Mesenchymal stem cell (in vitro differentiated cells and primary cell): ENCODE measurements around the gene SSBP2.

Experiments
- DNase-seq: peaks from one replicate; pipeline ENCODE4 v3.0.0-alpha.2; 2013
- H2AFZ ChIP-seq: one replicate; pipeline ENCODE4 v1.6.1; 2013; ENCODE audit warnings: low read depth, mild to moderate bottlenecking, control low read depth, inconsistent platforms, low read length, moderate library complexity
- H2AK5ac ChIP-seq: 2 replicates; pipeline ENCODE4 v1.6.1; 2013; ENCODE audit warnings: low read length, moderate library complexity, mild to moderate bottlenecking, inconsistent platforms; ENCODE audit not compliant: severe bottlenecking
- H2BK120ac ChIP-seq: one replicate; pipeline ENCODE4 v1.6.1; 2013; ENCODE audit warnings: low read depth, mild to moderate bottlenecking, inconsistent platforms, low read length, moderate library complexity
- H2BK12ac ChIP-seq, 2 experiments: one replicate each; pipeline ENCODE4 v1.6.1; 2013; ENCODE audit warnings: inconsistent platforms in 2 of 2, low read length in 2 of 2, mild to moderate bottlenecking in 2 of 2, moderate library complexity in 2 of 2, control low read depth in 1 of 2
- H2BK15ac ChIP-seq: one replicate; pipeline ENCODE4 v1.6.1; 2013; ENCODE audit warnings: mild to moderate bottlenecking, low read depth, inconsistent platforms; ENCODE audit not compliant: poor library complexity, severe bottlenecking
- H2BK5ac ChIP-seq: 2 replicates; pipeline ENCODE4 v1.6.1; 2013; ENCODE audit warnings: low read depth, mild to moderate bottlenecking, low read length, control low read depth, inconsistent platforms; ENCODE audit not compliant: poor library complexity, severe bottlenecking
- H3K14ac ChIP-seq, 2 experiments: one replicate each; pipeline ENCODE4 v1.6.1; 2013; ENCODE audit warnings: inconsistent platforms in 2 of 2, low read length in 2 of 2, control low read depth in 1 of 2, mild to moderate bottlenecking in 1 of 2, moderate library complexity in 1 of 2
- H3K18ac ChIP-seq, 2 experiments: one replicate each; pipeline ENCODE4 v1.6.1; 2013; ENCODE audit warnings: inconsistent platforms in 2 of 2, low read length in 2 of 2, control low read depth in 1 of 2, low read depth in 1 of 2, mild to moderate bottlenecking in 1 of 2
- H3K23ac ChIP-seq, 2 experiments: one replicate each; pipeline ENCODE4 v1.6.1; 2013; ENCODE audit warnings: inconsistent platforms in 2 of 2, low read length in 2 of 2, mild to moderate bottlenecking in 2 of 2, moderate library complexity in 2 of 2, control low read depth in 1 of 2
- H3K27ac ChIP-seq: 2 replicates; pipeline ENCODE4 v1.5.1; 2013; ENCODE audit warnings: mild to moderate bottlenecking, moderate library complexity, low read length, control low read depth, inconsistent platforms; ENCODE audit not compliant: poor library complexity, severe bottlenecking
- H3K27me3 ChIP-seq, 2 experiments: 2 replicates each; pipeline versions ENCODE4 v1.6.1 to v1.7.0; 2013; ENCODE audit warnings: low read length in 2 of 2, mild to moderate bottlenecking in 2 of 2, moderate library complexity in 2 of 2, control low read depth in 1 of 2, inconsistent platforms in 1 of 2; ENCODE audit not compliant: control insufficient read depth in 1 of 2, insufficient read depth in 1 of 2
- H3K36me3 ChIP-seq, 2 experiments: 2 replicates each; pipeline versions ENCODE4 v1.6.1 to v1.7.0; 2013; ENCODE audit warnings: low read length in 2 of 2, control low read depth in 1 of 2, inconsistent platforms in 1 of 2, low read depth in 1 of 2, mild to moderate bottlenecking in 1 of 2; ENCODE audit not compliant: insufficient read depth in 2 of 2, control insufficient read depth in 1 of 2
- H3K4ac ChIP-seq, 2 experiments: one replicate each; pipeline ENCODE4 v1.6.1; 2013; ENCODE audit warnings: inconsistent platforms in 2 of 2, low read length in 2 of 2, mild to moderate bottlenecking in 2 of 2, moderate library complexity in 2 of 2, control low read depth in 1 of 2, low read depth in 1 of 2
- H3K4me1 ChIP-seq: 2 replicates; pipeline ENCODE4 v1.6.1; 2013; ENCODE audit warnings: low read depth, low read length, control low read depth; ENCODE audit not compliant: control insufficient read depth, insufficient read depth
- H3K4me2 ChIP-seq: 2 replicates; pipeline ENCODE4 v1.6.1; 2013; ENCODE audit warnings: low read length, mild to moderate bottlenecking, inconsistent platforms; ENCODE audit not compliant: poor library complexity, severe bottlenecking
- H3K4me3 ChIP-seq, 2 experiments: 2 replicates each; pipeline versions ENCODE4 v1.5.1 to v1.7.0; 2013; ENCODE audit warnings: low read length in 2 of 2, mild to moderate bottlenecking in 2 of 2, control low read depth in 1 of 2, low read depth in 1 of 2; ENCODE audit not compliant: insufficient read depth in 1 of 2
- H3K79me1 ChIP-seq: replicated peaks from 2 replicates; pipeline ENCODE4 v1.6.1; 2013; ENCODE audit warnings: mild to moderate bottlenecking, control low read depth, low read length, inconsistent platforms; ENCODE audit not compliant: poor library complexity, severe bottlenecking
- H3K9ac ChIP-seq: 2 replicates; pipeline ENCODE4 v1.7.0; 2013; ENCODE audit warnings: mild to moderate bottlenecking, low read length, moderate library complexity
- H3K9me3 ChIP-seq: 2 replicates; pipeline ENCODE4 v1.7.0; 2013; ENCODE audit warnings: mild to moderate bottlenecking, low read length; ENCODE audit not compliant: control insufficient read depth
- H4K8ac ChIP-seq: one replicate; pipeline ENCODE4 v1.6.1; 2013; ENCODE audit warnings: inconsistent platforms, mild to moderate bottlenecking, low read length, moderate library complexity
- H4K91ac ChIP-seq: one replicate; pipeline ENCODE4 v1.6.1; 2013; ENCODE audit warnings: mild to moderate bottlenecking, low read length, inconsistent platforms
- WGBS: methylation state at CpG from one replicate; pipeline ENCODE4 v1.1.7; 2013; ENCODE audit warnings: mixed read lengths; 5-methylcytosine and 5-hydroxymethylcytosine counted together

The SSBP2 gene

GRCh38 chr5:81749561-81750307 is 1.2 kb downstream of the SSBP2 start:
- no peak for DNase-seq
- H3K27me3 ChIP-seq, result no peaks in the 10 kb centered on the region
- peak overlapping the region; percentile 38 to 75 for H3K18ac ChIP-seq
- peaks cover 3% of the 10 kb centered on the region for H3K79me1 ChIP-seq
- no peak overlapping the region for H2AK5ac ChIP-seq
- peak overlapping the region; percentile 93 for H3K4me2 ChIP-seq
- no peak overlapping the region for H4K8ac ChIP-seq
- no peaks in the 10 kb centered on the region for H3K36me3 ChIP-seq
- no peaks in the 10 kb centered on the region for H3K9me3 ChIP-seq
- H2BK12ac ChIP-seq, result peak overlapping the region in 1 of 2 experiments; percentile 10
- no peak overlapping the region for H3K27ac ChIP-seq
- peak overlapping the region; percentile 73 for H2BK120ac ChIP-seq
- H3K4ac ChIP-seq, result no peak overlapping the region
- peaks cover 4% of the 10 kb centered on the region for H3K4me1 ChIP-seq
- peak overlapping the region; percentile 84 to 93 for H3K4me3 ChIP-seq
- no peak overlapping the region for H2BK15ac ChIP-seq
- H2AFZ ChIP-seq, result no peak overlapping the region
- H3K23ac ChIP-seq, result no peak overlapping the region
- H3K14ac ChIP-seq, result peak overlapping the region in 1 of 2 experiments; percentile 74
- H4K91ac ChIP-seq, result peak overlapping the region; percentile 27
- 0% methylated on average over 30 of the region's 61 CpGs for WGBS
- no peak overlapping the region for H2BK5ac ChIP-seq
- H3K9ac ChIP-seq, result peak overlapping the region; percentile 84

- Histone ChIP-seq H3K27me3 (no peaks in the 10 kb centered on the region), H3K4me1 (peaks cover 4% of the 10 kb centered on the region), H2AFZ (no peak overlapping the region), H3K36me3 (no peaks in the 10 kb centered on the region), H2BK5ac (no peak overlapping the region), H2AK5ac (no peak overlapping the region), H2BK12ac (peak overlapping the region in 1 of 2 experiments; percentile 47), H4K8ac (no peak overlapping the region), H3K4me3 (peak overlapping the region in 1 of 2 experiments; percentile 84), H2BK15ac (no peak overlapping the region), H3K9me3 (no peaks in the 10 kb centered on the region), H3K79me1 (peaks cover 3% of the 10 kb centered on the region), H3K9ac (peak overlapping the region; percentile 84), H3K14ac (no peak overlapping the region), H3K18ac (no peak overlapping the region), H4K91ac (no peak overlapping the region), H3K27ac (no peak overlapping the region), H3K23ac (no peak overlapping the region), H3K4ac (no peak overlapping the region), H3K4me2 (peak overlapping the region; percentile 93), H2BK120ac (no peak overlapping the region)
- 30% methylated on average over 6 of the region's 6 CpGs for whole genome bisulfite sequencing
- no peak for DNase-seq
Measured at GRCh38 chr5:81749192-81749560, 1.7 kb downstream of the SSBP2 start.

- Histone ChIP-seq H3K18ac (no peak overlapping the region), H2BK120ac (no peak overlapping the region), H2BK15ac (no peak overlapping the region), H3K14ac (no peak overlapping the region), H3K9ac (peak overlapping the region; percentile 84), H4K91ac (no peak overlapping the region), H3K4me3 (peak overlapping the region in 1 of 2 experiments; percentile 84), H2BK5ac (no peak overlapping the region), H3K36me3 (no peaks in the 10 kb centered on the region), H3K9me3 (no peaks in the 10 kb centered on the region), H2AK5ac (no peak overlapping the region), H3K27me3 (no peaks in the 10 kb centered on the region), H2AFZ (no peak overlapping the region), H2BK12ac (no peak overlapping the region), H3K4ac (no peak overlapping the region), H3K27ac (no peak overlapping the region), H3K23ac (no peak overlapping the region), H4K8ac (no peak overlapping the region), H3K4me2 (no peak overlapping the region), H3K4me1 (peaks cover 4% of the 10 kb centered on the region), H3K79me1 (peaks cover 3% of the 10 kb centered on the region)
- no peak for DNase-seq
- 94% methylated on average over 1 of the region's 3 CpGs for WGBS
Measured at GRCh38 chr5:81748556-81748955, 2.3 kb downstream of the SSBP2 start.

GRCh38 chr5:81747030-81747429 is 3.9 kb downstream of the SSBP2 start:
- Histone ChIP-seq H3K27me3 (no peaks in the 10 kb centered on the region), H3K9ac (no peak overlapping the region), H2BK120ac (no peak overlapping the region), H3K4me3 (no peak overlapping the region), H3K4me1 (peaks cover 4% of the 10 kb centered on the region), H3K4ac (no peak overlapping the region), H4K91ac (no peak overlapping the region), H3K23ac (no peak overlapping the region), H2AFZ (no peak overlapping the region), H3K18ac (no peak overlapping the region), H3K9me3 (no peaks in the 10 kb centered on the region), H3K36me3 (peaks cover 0 to 3% of the 10 kb centered on the region in 2 experiments), H3K4me2 (no peak overlapping the region), H3K79me1 (peaks cover 7% of the 10 kb centered on the region), H2AK5ac (no peak overlapping the region), H3K27ac (no peak overlapping the region), H4K8ac (no peak overlapping the region), H2BK15ac (no peak overlapping the region), H2BK5ac (no peak overlapping the region), H2BK12ac (no peak overlapping the region), H3K14ac (no peak overlapping the region)
- WGBS, result 100% methylated on average over 1 of the region's 2 CpGs
- DNase-seq, result no peak
